NCI-H524 treated with DMSO at 0.1 percent for 48 hours (cell line): ENCODE measurements around the gene PSPN.

ENCODE experiments used
- DNase-seq: peaks from one replicate; lab custom pipeline; 2025; lab: John Stamatoyannopoulos, UW

The PSPN gene

DNA sequence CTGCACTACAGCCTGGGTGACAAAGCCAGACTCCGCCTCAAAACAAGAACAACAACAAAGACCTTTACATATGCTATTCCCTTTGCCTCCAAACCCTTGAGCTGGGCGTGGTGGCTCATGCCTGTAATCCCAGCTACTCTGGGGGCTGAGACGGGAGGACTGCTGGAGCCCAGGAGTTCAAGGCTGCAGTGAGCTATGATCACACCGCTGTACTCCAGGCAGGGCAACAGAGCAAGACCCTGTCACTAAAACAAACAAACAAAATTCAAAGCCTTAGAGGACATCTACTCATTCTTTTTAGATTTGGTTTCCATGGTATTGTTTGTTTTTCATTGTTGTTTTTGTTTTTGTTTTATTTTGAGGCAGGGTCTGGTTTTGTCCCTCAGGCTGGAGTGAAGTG lies 50.1 kb downstream of the PSPN start:
- DNase-seq: no peak
